HepG2 (cell line): Measurements from ENCODE around the gene IL36B. TPM values are rescaled to one million over a fixed set of nuclear protein-coding genes. Genes with fewer than 3 reads are reported as not detected.

ENCODE experiments used
- ATAC-seq: fragments of 200-7000 bp; cut with Tn5 transposase; 3 replicates; pipeline ENCODE4 v1.9.1; 2020; ENCODE audit warnings: mild to moderate bottlenecking, moderate library complexity
- BruUV-seq: library from RNA; stranded (reverse); fragments of 400-500 nt; replicated peaks from 2 replicates; lab custom pipeline; 2021; lab: Mats Ljungman, UMichigan
- CTCF ChIA-PET: fragments of 300-600 bp; formaldehyde crosslinking; extraction: SDS; loops from one replicate; lab custom pipeline; 2021; ENCODE audit warnings: low total read pairs, inconsistent platforms, low intra/inter-chr PET ratio; lab: Yijun Ruan, JAX
- POLR2A ChIA-PET: fragments of 350-600 bp; sonication (Branson Sonifier 250); formaldehyde crosslinking; loops from one replicate; lab custom pipeline; 2020; ENCODE audit warnings: antibody characterized with exemption, inconsistent platforms; lab: Yijun Ruan, JAX
- DNase-seq: peaks from one replicate; pipeline ENCODE4 v3.0.0-alpha.2; 2015; ENCODE audit warnings: low spot score
- FAIRE-seq: peaks from 3 replicates; lab custom pipeline; 2011; peaks lifted over from hg19 to GRCh38; lab: Jason Lieb, UNC
- H2AFZ ChIP-seq: one replicate; pipeline ENCODE4 v1.6.1; 2011; ENCODE audit warnings: low read length, inconsistent platforms
- H3K27ac ChIP-seq: fragments of 300-600 bp; 3 replicates; pipeline ENCODE4 v1.8.0; 2011; ENCODE audit warnings: mixed run types, mild to moderate bottlenecking, mixed read lengths, low read length, inconsistent platforms; ENCODE audit not compliant: insufficient read depth; ENCODE audit errors: extremely low read length
- H3K27me3 ChIP-seq, 2 experiments: fragments of 200-600 bp in 1 of 2; 2 replicates in 1 of 2; 3 replicates in 1 of 2; pipeline versions ENCODE4 v1.6.0 to v1.8.0; 2011; ENCODE audit warnings: low read length in 2 of 2, mild to moderate bottlenecking in 2 of 2, moderate library complexity in 2 of 2, inconsistent platforms in 1 of 2; ENCODE audit not compliant: insufficient read depth in 2 of 2, control insufficient read depth in 1 of 2
- H3K36me3 ChIP-seq, 2 experiments: fragments of 200-600 bp in 1 of 2; replicated peaks in 1 of 2; 2 replicates in 1 of 2; 3 replicates in 1 of 2; pipeline versions ENCODE4 v1.5.1 to v1.8.0; 2011; ENCODE audit warnings: low read length in 2 of 2, inconsistent platforms in 1 of 2; ENCODE audit not compliant: insufficient read depth in 2 of 2, control insufficient read depth in 1 of 2
- H3K4me1 ChIP-seq: 2 replicates; pipeline ENCODE4 v1.5.1; 2012; ENCODE audit warnings: low read length, inconsistent platforms; ENCODE audit not compliant: insufficient read depth
- H3K4me2 ChIP-seq: 2 replicates; pipeline ENCODE4 v1.6.0; 2011; ENCODE audit warnings: low read depth, low read length, inconsistent platforms
- H3K4me3 ChIP-seq, 3 experiments: fragments of 200-600 bp in 1 of 3; sonication (generic), shearing (Covaris generic) in 1 of 3; replicated peaks in 1 of 3; 2 replicates each; pipeline ENCODE4 v1.5.1; 2011 to 2016; ENCODE audit warnings: low read length in 3 of 3, inconsistent platforms in 2 of 3, low read depth in 2 of 3, mild to moderate bottlenecking in 2 of 3, control low read depth in 1 of 3, mixed read lengths in 1 of 3; ENCODE audit not compliant: insufficient read depth in 1 of 3
- H3K79me2 ChIP-seq: one replicate; pipeline ENCODE4 v1.6.1; 2011; ENCODE audit warnings: low read length, inconsistent platforms; ENCODE audit not compliant: insufficient read depth
- H3K9ac ChIP-seq: 2 replicates; pipeline ENCODE4 v1.6.0; 2011; ENCODE audit warnings: mild to moderate bottlenecking, low read depth, low read length, inconsistent platforms; ENCODE audit not compliant: insufficient read depth
- H3K9me3 ChIP-seq: 2 replicates; pipeline ENCODE4 v1.5.1; 2012; ENCODE audit warnings: mild to moderate bottlenecking, low read length
- H4K20me1 ChIP-seq: 2 replicates; pipeline ENCODE4 v1.6.0; 2011; ENCODE audit warnings: inconsistent platforms, mild to moderate bottlenecking, low read length, moderate library complexity; ENCODE audit not compliant: insufficient read depth
- KDM4B ChIP-seq: sonication (generic); formaldehyde crosslinking; IDR thresholded peaks from 2 replicates; pipeline ENCODE4 v1.4.0; 2020; ENCODE audit warnings: missing genetic modification reagents
- TBX3 ChIP-seq: fragments of 450-650 bp; IDR thresholded peaks from 2 replicates; pipeline ENCODE4 v1.6.1; 2017; ENCODE audit warnings: antibody characterized with exemption, mild to moderate bottlenecking, inconsistent platforms, borderline replicate concordance
- ZNF235 ChIP-seq: sonication (generic); formaldehyde crosslinking; IDR thresholded peaks from 2 replicates; pipeline ENCODE4 v1.8.1; 2023; ENCODE audit warnings: mild to moderate bottlenecking, missing genetic modification reagents, borderline replicate concordance
- ZNF83 ChIP-seq: sonication (generic); formaldehyde crosslinking; IDR thresholded peaks from 2 replicates; pipeline ENCODE4 v1.4.0; 2020; ENCODE audit warnings: missing genetic modification reagents, mild to moderate bottlenecking, borderline replicate concordance
- WGBS: methylation state at CpG from one replicate; pipeline ENCODE4 v1.1.6; 2017; ENCODE audit warnings: low lambda C conversion rate; 5-methylcytosine and 5-hydroxymethylcytosine counted together
- in situ Hi-C: cut with HindIII; loops from 2 replicates; pipeline ENCODE4 v1.10.0; 2017; ENCODE audit warnings: low pct_unique_long_range_greater_than_20kb; ENCODE audit not compliant: extremely low pct_ligation_motif_present
- intact Hi-C: fragments of 100-400 bp; cut with micrococcal nuclease; formaldehyde crosslinking; loops from one replicate; pipeline ENCODE4 v1.10.0; 2022; ENCODE audit not compliant: unreplicated experiment
- polyA plus RNA-seq, 8 experiments: library from polyadenylated mRNA; depleted of rRNA in 3 of 8; stranded (reverse) in 7 of 8; unstranded in 1 of 8; fragments of >200 nt; fragmentation: Illumina TruSeq in 4 of 8; extraction: Trizol in 4 of 8; gene quantifications; 2 replicates each; pipeline versions ENCODE4 v1.2.1 to v1.2.3, GENCODE V29; 2011 to 2016; ENCODE audit warnings: low read depth in 4 of 8, missing spikeins in 1 of 8, mixed read lengths in 1 of 8; ENCODE audit not compliant: insufficient read depth in 1 of 8
- total RNA-seq, 5 experiments: library from RNA; depleted of rRNA; stranded (reverse); fragments of >200 nt; fragmentation: Illumina TruSeq; extraction: Trizol; gene quantifications; 2 replicates each; pipeline ENCODE4 v1.2.3, GENCODE V29; 2016; ENCODE audit warnings: low read depth in 1 of 5
- TF ChIP-seq, protein P1 (sequence below): sonication (generic); formaldehyde crosslinking; IDR thresholded peaks from 2 replicates; pipeline ENCODE4 v1.4.0; 2020; ENCODE audit warnings: mild to moderate bottlenecking, low read depth, missing genetic modification reagents
- TF ChIP-seq, protein P2 (sequence below): sonication (generic); formaldehyde crosslinking; IDR thresholded peaks from 2 replicates; pipeline ENCODE4 v1.4.0; 2020; ENCODE audit warnings: missing genetic modification reagents, borderline replicate concordance

Gene IL36B
- total and polyA plus RNA-seq, 2 of the 13 experiments (the other 11 are each of a cell fraction or from before 2014, with no cell fraction given) = not detected

DNA sequence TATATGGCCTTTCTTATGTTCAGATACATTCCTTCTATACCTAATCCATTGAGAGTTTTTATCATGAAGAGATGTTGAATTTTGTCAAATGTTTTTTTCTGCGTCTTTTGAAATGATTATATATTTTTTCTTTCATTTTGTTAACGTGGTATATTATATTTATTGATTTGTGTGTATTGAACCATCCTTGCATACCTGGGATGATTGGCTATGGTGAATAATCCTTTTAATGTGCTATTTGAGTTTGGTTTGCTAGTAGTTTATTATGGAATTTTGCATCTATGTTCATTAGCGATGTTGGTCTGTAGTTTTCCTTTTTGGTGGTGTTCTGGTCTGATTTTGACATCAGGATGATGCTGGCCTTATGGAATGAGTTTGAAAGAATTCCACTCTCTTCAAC, 63.1 kb downstream of the IL36B start (continued):
- TF ChIP-seq, protein P1, sequence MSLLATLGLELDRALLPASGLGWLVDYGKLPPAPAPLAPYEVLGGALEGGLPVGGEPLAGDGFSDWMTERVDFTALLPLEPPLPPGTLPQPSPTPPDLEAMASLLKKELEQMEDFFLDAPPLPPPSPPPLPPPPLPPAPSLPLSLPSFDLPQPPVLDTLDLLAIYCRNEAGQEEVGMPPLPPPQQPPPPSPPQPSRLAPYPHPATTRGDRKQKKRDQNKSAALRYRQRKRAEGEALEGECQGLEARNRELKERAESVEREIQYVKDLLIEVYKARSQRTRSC (CRISPR knock-in tag) = no peak
- TF ChIP-seq ZNF235 (CRISPR knock-in tag) (no peak), ZNF83 (no peak)

DNA sequence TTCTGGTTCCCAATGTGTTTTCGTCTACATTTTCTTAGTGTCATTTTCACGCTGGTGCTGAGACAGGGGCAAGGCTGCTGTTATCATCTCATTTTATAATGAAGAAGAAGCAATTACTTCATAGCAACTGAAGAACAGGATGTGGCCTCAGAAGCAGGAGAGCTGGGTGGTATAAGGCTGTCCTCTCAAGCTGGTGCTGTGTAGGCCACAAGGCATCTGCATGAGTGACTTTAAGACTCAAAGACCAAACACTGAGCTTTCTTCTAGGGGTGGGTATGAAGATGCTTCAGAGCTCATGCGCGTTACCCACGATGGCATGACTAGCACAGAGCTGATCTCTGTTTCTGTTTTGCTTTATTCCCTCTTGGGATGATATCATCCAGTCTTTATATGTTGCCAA, 67.6 kb downstream of the IL36B start:
- no peaks in the 10 kb centered on the region for H4K20me1 ChIP-seq
- H3K4me2 ChIP-seq = no peak overlapping the region
- BruUV-seq = no TSS peak
- no peak overlapping the region for H3K27ac ChIP-seq
- WGBS = 72% methylated on average over 5 of the region's 5 CpGs
- no peak for DNase-seq
- ChIA-PET POLR2A (no interaction called here), CTCF (no interaction called here)
- intact Hi-C loops = no loop called here
- H3K27me3 ChIP-seq = peaks cover 0 to 6% of the 10 kb centered on the region in 2 experiments; a peak in 1 of 5 replicates
- in situ Hi-C loops = no loop called here
- no peaks in the 10 kb centered on the region for H3K79me2 ChIP-seq
- H3K36me3 ChIP-seq = no peaks in the 10 kb centered on the region
- H2AFZ ChIP-seq = no peak overlapping the region
- no peak for FAIRE-seq
- H3K4me3 ChIP-seq = no peak overlapping the region
- no peaks in the 10 kb centered on the region for H3K4me1 ChIP-seq
- no peak for ATAC-seq
- no peak for TF ChIP-seq TBX3
- TF ChIP-seq, protein P2, sequence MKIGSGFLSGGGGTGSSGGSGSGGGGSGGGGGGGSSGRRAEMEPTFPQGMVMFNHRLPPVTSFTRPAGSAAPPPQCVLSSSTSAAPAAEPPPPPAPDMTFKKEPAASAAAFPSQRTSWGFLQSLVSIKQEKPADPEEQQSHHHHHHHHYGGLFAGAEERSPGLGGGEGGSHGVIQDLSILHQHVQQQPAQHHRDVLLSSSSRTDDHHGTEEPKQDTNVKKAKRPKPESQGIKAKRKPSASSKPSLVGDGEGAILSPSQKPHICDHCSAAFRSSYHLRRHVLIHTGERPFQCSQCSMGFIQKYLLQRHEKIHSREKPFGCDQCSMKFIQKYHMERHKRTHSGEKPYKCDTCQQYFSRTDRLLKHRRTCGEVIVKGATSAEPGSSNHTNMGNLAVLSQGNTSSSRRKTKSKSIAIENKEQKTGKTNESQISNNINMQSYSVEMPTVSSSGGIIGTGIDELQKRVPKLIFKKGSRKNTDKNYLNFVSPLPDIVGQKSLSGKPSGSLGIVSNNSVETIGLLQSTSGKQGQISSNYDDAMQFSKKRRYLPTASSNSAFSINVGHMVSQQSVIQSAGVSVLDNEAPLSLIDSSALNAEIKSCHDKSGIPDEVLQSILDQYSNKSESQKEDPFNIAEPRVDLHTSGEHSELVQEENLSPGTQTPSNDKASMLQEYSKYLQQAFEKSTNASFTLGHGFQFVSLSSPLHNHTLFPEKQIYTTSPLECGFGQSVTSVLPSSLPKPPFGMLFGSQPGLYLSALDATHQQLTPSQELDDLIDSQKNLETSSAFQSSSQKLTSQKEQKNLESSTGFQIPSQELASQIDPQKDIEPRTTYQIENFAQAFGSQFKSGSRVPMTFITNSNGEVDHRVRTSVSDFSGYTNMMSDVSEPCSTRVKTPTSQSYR (CRISPR knock-in tag) = no peak
- TF ChIP-seq KDM4B = no peak
- TF ChIP-seq, all 625 proteins: peak for 0
- Histone ChIP-seq H3K9me3 (no peaks in the 10 kb centered on the region), H3K9ac (no peak overlapping the region)
